Suprapubic skin (tissue), 4 donors: ENCODE measurements around the gene FITM1. TPM values are rescaled to one million over a fixed set of nuclear protein-coding genes. Genes with fewer than 3 reads are reported as not detected.

ENCODE experiments used
- DNase-seq, 2 donors: peaks; one replicate each; pipeline ENCODE4 v3.0.0-alpha.2; 2019; ENCODE audit warnings: low spot score in 2 of 2
- H3K27ac ChIP-seq: fragments of 200-600 bp; sonication (generic); one replicate; pipeline ENCODE4 v1.5.1; 2019
- H3K27me3 ChIP-seq: fragments of 200-600 bp; sonication (generic); one replicate; pipeline ENCODE4 v1.5.1; 2019
- H3K36me3 ChIP-seq: fragments of 200-600 bp; sonication (generic); one replicate; pipeline ENCODE4 v1.5.1; 2019
- H3K4me1 ChIP-seq: fragments of 200-600 bp; sonication (generic); one replicate; pipeline ENCODE4 v1.5.1; 2019
- H3K4me3 ChIP-seq: fragments of 200-600 bp; sonication (generic); one replicate; pipeline ENCODE4 v1.5.1; 2019; ENCODE audit warnings: mild to moderate bottlenecking
- H3K9me3 ChIP-seq: fragments of 200-600 bp; sonication (generic); one replicate; pipeline ENCODE4 v1.5.1; 2019
- CTCF ChIP-seq, 2 donors: fragments of 200-600 bp in 1 of 2; fragments of 450-650 bp in 1 of 2; sonication (generic) in 1 of 2; IDR thresholded peaks; one replicate each; pipeline ENCODE4 v1.5.1; 2016 to 2019; ENCODE audit warnings: antibody characterized with exemption in 2 of 2, mild to moderate bottlenecking in 1 of 2, moderate library complexity in 1 of 2
- EP300 ChIP-seq: sonication (generic); formaldehyde crosslinking; IDR thresholded peaks from one replicate; pipeline ENCODE4 v1.6.1; 2017; ENCODE audit warnings: antibody characterized with exemption
- POLR2A ChIP-seq, 2 donors: fragments of 450-650 bp; IDR thresholded peaks; one replicate each; pipeline ENCODE4 v1.6.1; 2017; ENCODE audit warnings: antibody characterized with exemption in 2 of 2, mild to moderate bottlenecking in 2 of 2, moderate library complexity in 2 of 2
- POLR2AphosphoS5 ChIP-seq, 3 donors: sonication (generic); formaldehyde crosslinking; IDR thresholded peaks; one replicate each; pipeline ENCODE4 v1.6.1; 2017; ENCODE audit warnings: antibody characterized with exemption in 3 of 3
- WGBS: methylation state at CpG from one replicate; pipeline ENCODE4 v1.1.5; 2018; 5-methylcytosine and 5-hydroxymethylcytosine counted together
- total RNA-seq, 4 donors: library from RNA; depleted of rRNA; stranded (reverse); fragments of >200 nt; gene quantifications; one replicate each; pipeline ENCODE4 v1.1.0, GENCODE V29; 2016

The FITM1 gene
- total RNA-seq, 4 donors from 2014 or later, result 1.7 to 3.4 (median 2.3) TPM; not detected in 1

- Histone ChIP-seq H3K4me1 (peaks cover 47% of the 10 kb centered on the region), H3K36me3 (peaks cover 67% of the 10 kb centered on the region), H3K27ac (peak overlapping the region; percentile 50), H3K9me3 (no peaks in the 10 kb centered on the region), H3K27me3 (no peaks in the 10 kb centered on the region), H3K4me3 (no peak overlapping the region)
- DNase-seq, result no peak
- TF ChIP-seq POLR2A (IDR thresholded peaks at IDR 0.05) (no peak), POLR2AphosphoS5 (IDR thresholded peaks at IDR 0.05) (no peak), EP300 (no peak), CTCF (IDR thresholded peaks at IDR 0.05) (no peak)
- 87% methylated on average over 4 of the region's 4 CpGs for WGBS
These were observed 30.0 kb downstream of the FITM1 start for GRCh38 chr14:24160499-24160849.

- Histone ChIP-seq H3K4me3 (peak within 1 kb of the TSS; percentile 64), H3K36me3 (peaks cover 67% of the 10 kb centered on the region), H3K27ac (peak within 1 kb of the TSS; percentile 83), H3K4me1 (peaks cover 47% of the 10 kb centered on the region), H3K27me3 (no peaks in the 10 kb centered on the region), H3K9me3 (no peaks in the 10 kb centered on the region)
- TF ChIP-seq CTCF (IDR thresholded peaks at IDR 0.05) (peak; percentile 91 to 96), POLR2AphosphoS5 (IDR thresholded peaks at IDR 0.05) (peak; percentile 82 to 98 (median 92)), POLR2A (IDR thresholded peaks at IDR 0.05) (peak in 1 of 2 donors; percentile 29), EP300 (no peak)
- whole genome bisulfite sequencing, result 1% methylated on average over 12 of the region's 12 CpGs
- peak; percentile 97 to 98 for DNase-seq
These were observed 30.7 kb downstream of the FITM1 start, which contains the start of gene IRF9 for GRCh38 chr14:24160850-24161804. Gene IRF9, plus strand, starts transcription at chr14:24161265. Its CDS starts 880 bp downstream, at chr14:24162145.

- peaks cover 67% of the 10 kb centered on the region for H3K36me3 ChIP-seq
- H3K27me3 ChIP-seq, result no peaks in the 10 kb centered on the region
- peak overlapping the region; percentile 83 for H3K27ac ChIP-seq
- peaks cover 47% of the 10 kb centered on the region for H3K4me1 ChIP-seq
- DNase-seq, result peak in 1 of 2 donors; percentile 50
- WGBS, result 26% methylated on average over 8 of the region's 8 CpGs
- peak overlapping the region; percentile 64 for H3K4me3 ChIP-seq
- TF ChIP-seq CTCF (IDR thresholded peaks at IDR 0.05) (no peak), POLR2A (IDR thresholded peaks at IDR 0.05) (no peak)
- H3K9me3 ChIP-seq, result no peaks in the 10 kb centered on the region
These were observed 31.6 kb downstream of the FITM1 start for GRCh38 chr14:24162093-24162492.

- no peaks in the 10 kb centered on the region for H3K27me3 ChIP-seq
- TF ChIP-seq POLR2AphosphoS5 (IDR thresholded peaks at IDR 0.05) (no peak), CTCF (IDR thresholded peaks at IDR 0.05) (no peak), POLR2A (IDR thresholded peaks at IDR 0.05) (no peak), EP300 (no peak)
- H3K4me1 ChIP-seq, result peaks cover 47% of the 10 kb centered on the region
- H3K9me3 ChIP-seq, result no peaks in the 10 kb centered on the region
- peaks cover 69% of the 10 kb centered on the region for H3K36me3 ChIP-seq
- DNase-seq, result peak in 1 of 2 donors; percentile 56
- no peak overlapping the region for H3K27ac ChIP-seq
- no peak overlapping the region for H3K4me3 ChIP-seq
- WGBS, result 45% methylated on average over 9 of the region's 14 CpGs
These were observed 34.1 kb downstream of the FITM1 start for GRCh38 chr14:24164518-24164991.

- H3K4me3 ChIP-seq, result no peak overlapping the region
- peaks cover 61% of the 10 kb centered on the region for H3K36me3 ChIP-seq
- H3K9me3 ChIP-seq, result no peaks in the 10 kb centered on the region
- 94% methylated on average over 5 of the region's 5 CpGs for WGBS
- no peak overlapping the region for H3K27ac ChIP-seq
- H3K27me3 ChIP-seq, result no peaks in the 10 kb centered on the region
- H3K4me1 ChIP-seq, result peaks cover 40% of the 10 kb centered on the region
- DNase-seq, result peak in 1 of 2 donors; percentile 35
- TF ChIP-seq CTCF (IDR thresholded peaks at IDR 0.05) (no peak), EP300 (no peak), POLR2AphosphoS5 (IDR thresholded peaks at IDR 0.05) (no peak), POLR2A (IDR thresholded peaks at IDR 0.05) (no peak)
These were observed 35.3 kb downstream of the FITM1 start for GRCh38 chr14:24165785-24166184.
